ENCODE results near the gene NACC1.
"Not testable (repeated sequence)": the region's sequence is repeated elsewhere in the genome, so short reads cannot be mapped to it uniquely, and the experiment has no call there.

The NACC1 gene

GRCh38 chr19:13135068-13136062 lies 17.3 kb downstream of the NACC1 start:
- H3K9me3 ChIP-seq (ENCODE audit: low read depth, low read length), result no peaks in the 10 kb centered on the region
- no peak overlapping the region for H3K4me3 ChIP-seq
- peaks cover 36% of the 10 kb centered on the region; the same call in 1 of the 2 replicates for H3K36me3 ChIP-seq (ENCODE audit: insufficient read depth, low read length)
- no peak overlapping the region for H3K27ac ChIP-seq
- DNase-seq (ENCODE audit: low read depth, low spot score), result no peak
- TF ChIP-seq EZH2 (IDR thresholded peaks at IDR 0.05), result no peak
- TF ChIP-seq POLR2AphosphoS5 (IDR thresholded peaks at IDR 0.05; ENCODE audit: borderline replicate concordance, low read depth, low read length), result no peak
- no peak for TF ChIP-seq FOXP2 (optimal IDR thresholded peaks at IDR 0.05; ENCODE audit: control extremely low read depth, extremely low read length, insufficient read depth)
- H3K9ac ChIP-seq (ENCODE audit: insufficient read length), result no peak overlapping the region

GRCh38 chr19:13137290-13137794 lies 19.3 kb downstream of the NACC1 start:
- Histone ChIP-seq H3K4me3 (no peak overlapping the region), H3K9ac (ENCODE audit: insufficient read length) (no peak overlapping the region), H3K27ac (no peak overlapping the region), H3K9me3 (ENCODE audit: low read depth, low read length) (no peaks in the 10 kb centered on the region), H3K36me3 (ENCODE audit: insufficient read depth, low read length) (peaks cover 36% of the 10 kb centered on the region; the same call in 1 of the 2 replicates)
- TF ChIP-seq POLR2AphosphoS5 (IDR thresholded peaks at IDR 0.05; ENCODE audit: borderline replicate concordance, low read depth, low read length) (no peak), FOXP2 (optimal IDR thresholded peaks at IDR 0.05; ENCODE audit: control extremely low read depth, extremely low read length, insufficient read depth) (no peak), EZH2 (IDR thresholded peaks at IDR 0.05) (no peak)
- DNase-seq (ENCODE audit: low read depth, low spot score), result no peak

GRCh38 chr19:13138171-13138915 lies 20.3 kb downstream of the NACC1 start:
- TF ChIP-seq POLR2AphosphoS5 (IDR thresholded peaks at IDR 0.05; ENCODE audit: borderline replicate concordance, low read depth, low read length) (peak; percentile 13; the same call in 1 of the 2 replicates), EZH2 (IDR thresholded peaks at IDR 0.05) (no peak)
- DNase-seq (ENCODE audit: low read depth, low spot score), result no peak
- Histone ChIP-seq H3K27ac (peak overlapping the region; percentile 71), H3K4me3 (no peak overlapping the region), H3K9me3 (ENCODE audit: low read depth, low read length) (no peaks in the 10 kb centered on the region), H3K9ac (ENCODE audit: insufficient read length) (no peak overlapping the region), H3K36me3 (ENCODE audit: insufficient read depth, low read length) (peaks cover 36% of the 10 kb centered on the region; the same call in 1 of the 2 replicates)

- Histone ChIP-seq H3K9ac (ENCODE audit: insufficient read length) (no peak overlapping the region), H3K9me3 (ENCODE audit: low read depth, low read length) (no peaks in the 10 kb centered on the region), H3K36me3 (ENCODE audit: insufficient read depth, low read length) (peaks cover 36% of the 10 kb centered on the region; the same call in 1 of the 2 replicates), H3K27ac (peak overlapping the region; percentile 71), H3K4me3 (no peak overlapping the region)
- TF ChIP-seq FOXP2 (optimal IDR thresholded peaks at IDR 0.05; ENCODE audit: control extremely low read depth, extremely low read length, insufficient read depth), result no peak
- no peak for DNase-seq (ENCODE audit: low read depth, low spot score)
Observed at GRCh38 chr19:13138916-13139198, 20.8 kb downstream of the NACC1 start.

GRCh38 chr19:13139633-13140311 lies 21.7 kb downstream of the NACC1 start:
- H3K4me3 ChIP-seq, result no peak overlapping the region
- no peak for TF ChIP-seq FOXP2 (optimal IDR thresholded peaks at IDR 0.05; ENCODE audit: control extremely low read depth, extremely low read length, insufficient read depth)
- TF ChIP-seq EZH2 (IDR thresholded peaks at IDR 0.05), result no peak
- TF ChIP-seq POLR2AphosphoS5 (IDR thresholded peaks at IDR 0.05; ENCODE audit: borderline replicate concordance, low read depth, low read length), result no peak
- peaks cover 42% of the 10 kb centered on the region; the same call in 1 of the 2 replicates for H3K36me3 ChIP-seq (ENCODE audit: insufficient read depth, low read length)
- no peak for DNase-seq (ENCODE audit: low read depth, low spot score)
- H3K9ac ChIP-seq (ENCODE audit: insufficient read length), result no peak overlapping the region
- peak overlapping the region; percentile 71; the same call in 1 of the 2 replicates for H3K27ac ChIP-seq
- no peaks in the 10 kb centered on the region for H3K9me3 ChIP-seq (ENCODE audit: low read depth, low read length)

GRCh38 chr19:13146763-13147563 lies 28.9 kb downstream of the NACC1 start:
- H3K27ac ChIP-seq, result peak overlapping the region; percentile 64; the same call in 1 of the 2 replicates
- H3K36me3 ChIP-seq (ENCODE audit: insufficient read depth, low read length), result peaks cover 8% of the 10 kb centered on the region; the same call in 1 of the 2 replicates
- DNase-seq (ENCODE audit: low read depth, low spot score), result no peak
- no peaks in the 10 kb centered on the region for H3K9me3 ChIP-seq (ENCODE audit: low read depth, low read length)
- H3K4me3 ChIP-seq, result no peak overlapping the region
- TF ChIP-seq FOXP2 (optimal IDR thresholded peaks at IDR 0.05; ENCODE audit: control extremely low read depth, extremely low read length, insufficient read depth), result no peak
- no peak for TF ChIP-seq EZH2 (IDR thresholded peaks at IDR 0.05)
- no peak for TF ChIP-seq POLR2AphosphoS5 (IDR thresholded peaks at IDR 0.05; ENCODE audit: borderline replicate concordance, low read depth, low read length)
- no peak overlapping the region for H3K9ac ChIP-seq (ENCODE audit: insufficient read length)

- not testable (repeated sequence) for DNase-seq (ENCODE audit: low read depth, low spot score); H3K9me3 ChIP-seq (ENCODE audit: low read depth, low read length); H3K27ac ChIP-seq; H3K36me3 ChIP-seq (ENCODE audit: insufficient read depth, low read length)
- Histone ChIP-seq H3K4me3 (peak overlapping the region; percentile 91), H3K9ac (ENCODE audit: insufficient read length) (peak overlapping the region; percentile 98)
Observed at GRCh38 chr19:13149173-13149627, 31.1 kb downstream of the NACC1 start.
